DOHH2 (cell line): ENCODE results near the gene SMYD1.

Experiments used
- CTCF ChIP-seq: fragments of 200-600 bp; sonication (generic); IDR thresholded peaks from one replicate; pipeline ENCODE4 v1.5.1; 2014; ENCODE audit warnings: antibody characterized with exemption, mild to moderate bottlenecking, low read depth, low read length; ENCODE audit not compliant: poor library complexity, severe bottlenecking
- EZH2phosphoT487 ChIP-seq: fragments of 200-600 bp; sonication (generic); IDR thresholded peaks from 2 replicates; pipeline ENCODE4 v1.6.1; 2017; ENCODE audit warnings: borderline replicate concordance, mild to moderate bottlenecking, antibody characterized with exemption, low read length, moderate library complexity, mixed read lengths

- TF ChIP-seq CTCF (no peak), EZH2phosphoT487 (no peak)
Observed at GRCh38 chr2:88098558-88098900, 30.9 kb downstream of the SMYD1 start.
